Lower lobe of right lung (tissue), 2 donors: ENCODE measurements around the gene AMFR. TPM values are rescaled to one million over a fixed set of nuclear protein-coding genes. Genes with fewer than 3 reads are reported as not detected.

Source experiments
- ATAC-seq, 2 donors: fragments of 200-7000 bp; cut with Tn5 transposase; one replicate each; pipeline ENCODE4 v1.9.1; 2020 to 2022; ENCODE audit warnings: mild to moderate bottlenecking in 2 of 2, moderate library complexity in 2 of 2
- DNase-seq: peaks from one replicate; pipeline ENCODE4 v3.0.0-alpha.2; 2020
- H3K27ac ChIP-seq: fragments of 200-600 bp; one replicate; pipeline ENCODE4 v1.8.0; 2022
- H3K27me3 ChIP-seq: fragments of 200-600 bp; one replicate; pipeline ENCODE4 v1.8.0; 2022; ENCODE audit warnings: low read depth
- H3K36me3 ChIP-seq: fragments of 200-600 bp; one replicate; pipeline ENCODE4 v1.8.0; 2022; ENCODE audit warnings: mild to moderate bottlenecking
- H3K4me1 ChIP-seq: fragments of 200-600 bp; one replicate; pipeline ENCODE4 v1.8.0; 2022
- H3K4me3 ChIP-seq: fragments of 200-600 bp; one replicate; pipeline ENCODE4 v1.8.0; 2022; ENCODE audit warnings: mild to moderate bottlenecking
- H3K9me3 ChIP-seq: fragments of 200-600 bp; one replicate; pipeline ENCODE4 v1.8.0; 2022
- CTCF ChIP-seq: fragments of 200-600 bp; IDR thresholded peaks from one replicate; pipeline ENCODE4 v1.8.0; 2022; ENCODE audit warnings: antibody characterized with exemption, mild to moderate bottlenecking
- intact Hi-C: fragments of 100-400 bp; cut with DNase I; formaldehyde crosslinking; loops from one replicate; pipeline ENCODE4 v1.11.0; 2022
- total RNA-seq: library from RNA; stranded (reverse); fragmentation: NEBNext Ultra II Directional; extraction: Animal tissue kit (Norgen Biotek cat#: 25700); gene quantifications from one replicate; pipeline ENCODE4 v1.2.1, GENCODE V29; 2021
- donor health status: DM: no; HTN: yes; CAD: no; lungs with severe emphysema.

The AMFR gene
- total RNA-seq, 1 donor from 2014 or later: 90.4 TPM

GRCh38 chr16:56411624-56412023, 13.7 kb downstream of the AMFR start:
- intact Hi-C loops: no loop called here
- TF ChIP-seq CTCF: no peak

GRCh38 chr16:56411123-56411522, 14.2 kb downstream of the AMFR start:
- Histone ChIP-seq H3K36me3 (peaks cover 58% of the 10 kb centered on the region), H3K4me3 (no peak overlapping the region), H3K4me1 (peaks cover 2% of the 10 kb centered on the region), H3K27me3 (no peaks in the 10 kb centered on the region), H3K27ac (no peak overlapping the region), H3K9me3 (no peaks in the 10 kb centered on the region)
- no peak for ATAC-seq
- intact Hi-C loops: no loop called here
- TF ChIP-seq CTCF: no peak
- DNase-seq: no peak

More at GRCh38 chr16:56411624-56412023, 13.7 kb downstream of the AMFR start:
- ATAC-seq (no peak), DNase-seq (no peak)
- no peak overlapping the region for H3K27ac ChIP-seq
- peaks cover 6% of the 10 kb centered on the region for H3K4me1 ChIP-seq
- no peak overlapping the region for H3K4me3 ChIP-seq
- no peaks in the 10 kb centered on the region for H3K9me3 ChIP-seq
- H3K36me3 ChIP-seq: peaks cover 58% of the 10 kb centered on the region
- no peaks in the 10 kb centered on the region for H3K27me3 ChIP-seq

GRCh38 chr16:56409195-56409594, 16.1 kb downstream of the AMFR start:
- no peak for ATAC-seq
- H3K4me1 ChIP-seq: no peaks in the 10 kb centered on the region
- no peak for DNase-seq
- TF ChIP-seq CTCF: no peak
- H3K9me3 ChIP-seq: no peaks in the 10 kb centered on the region
- H3K4me3 ChIP-seq: no peak overlapping the region
- intact Hi-C loops: no loop called here
- H3K36me3 ChIP-seq: peaks cover 72% of the 10 kb centered on the region
- no peak overlapping the region for H3K27ac ChIP-seq
- H3K27me3 ChIP-seq: no peaks in the 10 kb centered on the region

- Histone ChIP-seq H3K4me1 (no peaks in the 10 kb centered on the region), H3K4me3 (no peak overlapping the region), H3K9me3 (no peaks in the 10 kb centered on the region), H3K27ac (no peak overlapping the region), H3K36me3 (peaks cover 74% of the 10 kb centered on the region), H3K27me3 (no peaks in the 10 kb centered on the region)
- DNase-seq (no peak), ATAC-seq (no peak)
- no peak for TF ChIP-seq CTCF
- intact Hi-C loops: no loop called here
Measured at GRCh38 chr16:56408379-56409098, 16.8 kb downstream of the AMFR start.

GRCh38 chr16:56405977-56406672, 19.2 kb downstream of the AMFR start:
- Histone ChIP-seq H3K36me3 (peaks cover 76% of the 10 kb centered on the region), H3K27ac (no peak overlapping the region), H3K27me3 (no peaks in the 10 kb centered on the region), H3K9me3 (no peaks in the 10 kb centered on the region), H3K4me1 (no peaks in the 10 kb centered on the region), H3K4me3 (no peak overlapping the region)
- DNase-seq: no peak
- intact Hi-C loops: no loop called here
- TF ChIP-seq CTCF: no peak
- ATAC-seq: no peak
